Measurements from ENCODE around the gene MRAS. TPM values are rescaled to one million over a fixed set of nuclear protein-coding genes. Genes with fewer than 3 reads are reported as not detected.

MRAS gene
- total and polyA plus RNA-seq, 2 of the 4 experiments (the other 2 are of a cell fraction): 59.3 to 60.6 TPM

DNA sequence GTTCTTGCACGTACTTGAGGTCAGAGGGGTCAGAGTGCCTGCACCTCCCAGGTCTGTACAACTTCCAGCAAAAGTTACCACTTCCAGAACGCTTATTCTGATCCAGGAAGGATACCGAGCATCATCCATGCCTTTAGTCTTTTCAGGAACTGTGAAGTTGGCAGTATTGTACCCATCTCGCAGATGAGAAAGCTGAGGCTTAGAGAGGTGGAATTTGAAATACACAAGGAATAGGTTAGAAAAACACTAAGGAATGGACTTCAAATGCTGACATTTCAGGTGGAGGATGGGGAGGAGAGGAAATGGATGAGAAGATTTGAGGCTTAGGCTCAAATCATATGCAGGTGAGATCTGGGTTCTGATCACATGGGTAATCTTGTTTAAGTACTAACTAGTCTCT lies 97.3 kb downstream of the MRAS start:
- ChIA-PET CTCF (no interaction called here), POLR2A (ENCODE audit: unreplicated experiment) (no interaction called here)
- Histone ChIP-seq H2AFZ (replicated peaks; ENCODE audit: low read length, poor library complexity) (no peak overlapping the region), H3K79me1 (ENCODE audit: low read depth in 1 of 2, low read length in 2 of 2) (no peaks in the 10 kb centered on the region), H3K56ac (ENCODE audit: extremely low read depth, insufficient read depth, low read length) (no peak overlapping the region), H2AK9ac (replicated peaks; ENCODE audit: low read depth, low read length, poor library complexity) (no peak overlapping the region), H3K23ac (ENCODE audit: low read depth, low read length) (no peak overlapping the region), H3K9me3 (ENCODE audit: control insufficient read depth, insufficient read depth, low read length) (no peaks in the 10 kb centered on the region), H4K5ac (ENCODE audit: low read depth, low read length) (no peak overlapping the region), H3K4me2 (ENCODE audit: low read depth, low read length) (no peak overlapping the region), H4K91ac (ENCODE audit: insufficient read depth, low read depth, low read length) (no peak overlapping the region), H3K4ac (ENCODE audit: low read depth, low read length) (no peak overlapping the region), H3K18ac (ENCODE audit: low read depth, low read length) (no peak overlapping the region), H2BK120ac (ENCODE audit: low read depth, low read length) (no peak overlapping the region), H2AK5ac (ENCODE audit: low read depth, low read length) (no peak overlapping the region), H3K27me3 (ENCODE audit: control insufficient read depth, insufficient read depth, low read length) (peaks cover 8% of the 10 kb centered on the region), H3K9me1 (ENCODE audit: insufficient read depth, low read length) (peaks cover under 1% of the 10 kb centered on the region; the same call in 1 of the 2 replicates), H3K4me3 (ENCODE audit: insufficient read depth, low read depth, low read length) (no peak overlapping the region), H3K14ac (replicated peaks; ENCODE audit: low read depth, low read length) (no peak overlapping the region), H3K27ac (ENCODE audit: insufficient read depth, low read length) (no peak overlapping the region), H3K4me1 (ENCODE audit: control insufficient read depth, insufficient read depth, low read length) (peaks cover 4% of the 10 kb centered on the region; the same call in 1 of the 2 replicates), H2BK15ac (ENCODE audit: low read depth, low read length) (no peak overlapping the region), H2BK5ac (ENCODE audit: low read depth, low read length, poor library complexity, severe bottlenecking) (no peak overlapping the region), H4K8ac (ENCODE audit: low read depth in 2 of 2, low read length in 2 of 2) (no peak overlapping the region), H3K9ac (ENCODE audit: low read depth, low read length) (no peak overlapping the region), H3K36me3 (ENCODE audit: control insufficient read depth, insufficient read depth, low read length) (no peaks in the 10 kb centered on the region), H4K20me1 (ENCODE audit: insufficient read depth, low read length) (no peaks in the 10 kb centered on the region), H2BK20ac (ENCODE audit: low read depth, low read length) (no peak overlapping the region)
- BruUV-seq (replicated peaks): no TSS peak
- in situ Hi-C loops (cut with MboI; ENCODE audit: low sequenced_read_pairs) (no loop called here), intact Hi-C loops (cut with micrococcal nuclease) (no loop called here), dilution Hi-C loops (cut with HindIII; ENCODE audit: low sequenced_read_pairs, unreplicated experiment) (no loop called here)
- WGBS, 2 experiments (ENCODE audit: extremely low coverage in 2 of 2, insufficient read length in 1 of 2): 83% methylated on average over 1 of the region's 4 CpGs; no CpG with 5 or more reads in 1 of the 2 experiments
- ATAC-seq (ENCODE audit: low read depth): no peak
- no peak for DNase-seq
- TF ChIP-seq BHLHE40 (IDR thresholded peaks at IDR 0.05; ENCODE audit: low read depth, low read length) (no peak), CEBPB (IDR thresholded peaks at IDR 0.05; ENCODE audit: low read depth, low read length) (no peak), RFX5 (IDR thresholded peaks at IDR 0.05; ENCODE audit: low read depth, low read length) (no peak), MAFK (IDR thresholded peaks at IDR 0.05; ENCODE audit: low read depth, low read length) (no peak), MAZ (IDR thresholded peaks at IDR 0.05; ENCODE audit: borderline replicate concordance, low read depth, low read length) (no peak), POLR2A (IDR thresholded peaks at IDR 0.05; ENCODE audit: low read depth, low read length) (no peak), NFE2L2 (IDR thresholded peaks at IDR 0.05; ENCODE audit: low read depth, low read length) (no peak), RCOR1 (IDR thresholded peaks at IDR 0.05; ENCODE audit: insufficient replicate concordance, low read length) (no peak), SMC3 (IDR thresholded peaks at IDR 0.05; ENCODE audit: low read depth, low read length) (no peak), FOS (IDR thresholded peaks at IDR 0.05; ENCODE audit: low read depth, low read length) (no peak), CHD1 (IDR thresholded peaks at IDR 0.05; ENCODE audit: low read depth, low read length) (no peak), MXI1 (IDR thresholded peaks at IDR 0.05; ENCODE audit: borderline replicate concordance, low read depth, low read length) (no peak)
- TF ChIP-seq, protein P1, sequence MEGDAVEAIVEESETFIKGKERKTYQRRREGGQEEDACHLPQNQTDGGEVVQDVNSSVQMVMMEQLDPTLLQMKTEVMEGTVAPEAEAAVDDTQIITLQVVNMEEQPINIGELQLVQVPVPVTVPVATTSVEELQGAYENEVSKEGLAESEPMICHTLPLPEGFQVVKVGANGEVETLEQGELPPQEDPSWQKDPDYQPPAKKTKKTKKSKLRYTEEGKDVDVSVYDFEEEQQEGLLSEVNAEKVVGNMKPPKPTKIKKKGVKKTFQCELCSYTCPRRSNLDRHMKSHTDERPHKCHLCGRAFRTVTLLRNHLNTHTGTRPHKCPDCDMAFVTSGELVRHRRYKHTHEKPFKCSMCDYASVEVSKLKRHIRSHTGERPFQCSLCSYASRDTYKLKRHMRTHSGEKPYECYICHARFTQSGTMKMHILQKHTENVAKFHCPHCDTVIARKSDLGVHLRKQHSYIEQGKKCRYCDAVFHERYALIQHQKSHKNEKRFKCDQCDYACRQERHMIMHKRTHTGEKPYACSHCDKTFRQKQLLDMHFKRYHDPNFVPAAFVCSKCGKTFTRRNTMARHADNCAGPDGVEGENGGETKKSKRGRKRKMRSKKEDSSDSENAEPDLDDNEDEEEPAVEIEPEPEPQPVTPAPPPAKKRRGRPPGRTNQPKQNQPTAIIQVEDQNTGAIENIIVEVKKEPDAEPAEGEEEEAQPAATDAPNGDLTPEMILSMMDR (conservative IDR thresholded peaks at IDR 0.05; ENCODE audit: low read depth, low read length): no peak
- TF ChIP-seq, protein P2, sequence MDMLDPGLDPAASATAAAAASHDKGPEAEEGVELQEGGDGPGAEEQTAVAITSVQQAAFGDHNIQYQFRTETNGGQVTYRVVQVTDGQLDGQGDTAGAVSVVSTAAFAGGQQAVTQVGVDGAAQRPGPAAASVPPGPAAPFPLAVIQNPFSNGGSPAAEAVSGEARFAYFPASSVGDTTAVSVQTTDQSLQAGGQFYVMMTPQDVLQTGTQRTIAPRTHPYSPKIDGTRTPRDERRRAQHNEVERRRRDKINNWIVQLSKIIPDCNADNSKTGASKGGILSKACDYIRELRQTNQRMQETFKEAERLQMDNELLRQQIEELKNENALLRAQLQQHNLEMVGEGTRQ (IDR thresholded peaks at IDR 0.05; ENCODE audit: low read depth, low read length): no peak
- TF ChIP-seq, protein P3, sequence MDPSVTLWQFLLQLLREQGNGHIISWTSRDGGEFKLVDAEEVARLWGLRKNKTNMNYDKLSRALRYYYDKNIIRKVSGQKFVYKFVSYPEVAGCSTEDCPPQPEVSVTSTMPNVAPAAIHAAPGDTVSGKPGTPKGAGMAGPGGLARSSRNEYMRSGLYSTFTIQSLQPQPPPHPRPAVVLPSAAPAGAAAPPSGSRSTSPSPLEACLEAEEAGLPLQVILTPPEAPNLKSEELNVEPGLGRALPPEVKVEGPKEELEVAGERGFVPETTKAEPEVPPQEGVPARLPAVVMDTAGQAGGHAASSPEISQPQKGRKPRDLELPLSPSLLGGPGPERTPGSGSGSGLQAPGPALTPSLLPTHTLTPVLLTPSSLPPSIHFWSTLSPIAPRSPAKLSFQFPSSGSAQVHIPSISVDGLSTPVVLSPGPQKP (IDR thresholded peaks at IDR 0.05; ENCODE audit: borderline replicate concordance, low read depth, low read length): no peak
